Bone marrow (tissue), 2 donors: Measurements from ENCODE around the gene HIP1R.
A peak's percentile ranks its signal among the peaks of the same experiment; 100 is the strongest.

Experiments used
- DNase-seq, 2 donors: peaks; one replicate each; lab custom pipeline; 2025; lab: John Stamatoyannopoulos, UW

The HIP1R gene

GRCh38 chr12:122830517-122831214 is 4.6 kb upstream of the HIP1R start:
- DNase-seq: no peak

DNA sequence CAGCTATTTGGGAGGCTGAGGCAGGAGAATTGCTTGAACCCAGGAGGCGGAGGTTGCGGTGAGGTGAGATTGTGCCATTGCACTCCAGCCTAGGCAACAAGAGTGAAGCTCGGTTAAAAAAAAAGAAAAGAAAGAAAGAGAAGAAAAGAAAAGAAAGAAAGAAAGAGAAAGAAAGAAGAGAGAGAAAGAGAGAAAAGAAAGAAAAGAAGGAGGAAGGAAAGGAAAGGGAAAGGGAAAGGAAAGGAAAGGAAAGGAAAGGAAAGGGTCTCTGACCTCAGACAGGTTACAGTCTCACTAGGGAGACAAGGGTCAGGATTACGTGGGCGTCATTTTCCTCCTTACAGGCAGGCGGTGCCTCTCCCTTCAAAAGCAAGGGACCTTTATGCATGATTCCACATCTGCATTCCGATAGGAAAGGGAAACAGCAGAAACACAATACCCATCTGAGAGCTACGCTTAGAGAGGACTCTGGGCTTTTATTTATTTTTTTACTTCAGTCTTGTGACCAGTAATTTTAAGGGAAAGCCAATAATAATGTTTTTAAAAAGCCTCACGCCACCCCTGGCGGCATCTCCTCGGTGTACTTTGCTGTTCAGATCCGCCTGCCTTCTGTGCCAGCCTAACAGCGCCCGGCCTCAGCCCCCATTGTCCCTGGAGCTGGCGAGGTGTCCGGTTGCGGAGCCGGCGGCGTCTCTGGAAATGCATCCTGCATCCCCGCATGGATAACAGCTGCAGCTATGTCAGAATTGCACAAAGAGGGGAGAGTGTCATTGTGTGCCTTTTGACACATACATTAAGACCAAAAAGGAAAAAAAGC is 945 bp upstream of the HIP1R start:
- DNase-seq: no peak

- no peak for DNase-seq
Measured at GRCh38 chr12:122835750-122836026, 431 bp downstream of the HIP1R start.

GRCh38 chr12:122836027-122836921 is 1.0 kb downstream of the HIP1R start:
- DNase-seq: peak in 1 of 2 donors; percentile 57

GRCh38 chr12:122837306-122838265 is 2.3 kb downstream of the HIP1R start:
- DNase-seq: no peak

GRCh38 chr12:122838841-122839240 is 3.6 kb downstream of the HIP1R start:
- no peak for DNase-seq

GRCh38 chr12:122839907-122840554 is 4.8 kb downstream of the HIP1R start:
- DNase-seq: no peak

- no peak for DNase-seq
Measured at GRCh38 chr12:122840580-122841513, 5.6 kb downstream of the HIP1R start.

DNA sequence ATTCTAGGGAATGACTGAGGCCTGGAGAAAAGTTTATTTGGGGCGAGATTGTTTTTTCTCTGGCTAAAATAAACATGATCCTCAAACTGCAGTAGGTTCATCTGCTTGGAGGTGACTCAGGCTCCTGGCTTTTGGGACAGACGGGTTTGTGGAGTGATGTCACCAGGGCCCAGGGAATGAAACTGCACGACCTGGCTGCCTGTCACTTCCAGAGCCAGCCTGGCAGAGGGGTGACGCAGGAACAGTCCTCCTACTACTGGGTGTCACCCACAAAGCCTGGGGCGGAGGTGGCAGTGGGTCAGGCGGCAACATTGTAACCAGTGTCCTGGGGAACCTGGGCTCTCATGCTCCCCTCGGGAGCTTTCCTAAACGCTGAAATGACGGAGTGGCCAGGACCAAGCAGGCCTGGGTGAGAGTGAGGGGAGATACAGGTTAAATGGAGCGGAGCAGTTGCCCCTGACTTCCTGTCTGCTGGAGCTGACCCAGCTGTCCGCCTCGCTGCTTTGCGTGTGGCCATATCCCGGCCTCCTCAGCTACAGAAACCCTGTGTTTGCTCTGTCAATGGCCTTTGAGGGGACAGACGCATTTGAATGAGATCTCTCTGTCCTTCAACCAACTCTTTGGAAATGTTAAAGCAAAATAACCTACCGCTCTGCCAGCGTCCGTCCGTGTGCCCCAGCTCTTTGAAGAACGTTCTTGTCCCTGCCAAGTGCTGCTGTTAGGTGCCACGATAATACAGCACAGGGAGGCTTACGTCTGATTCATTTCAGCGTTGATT is 6.5 kb downstream of the HIP1R start:
- no peak for DNase-seq

GRCh38 chr12:122842505-122843405 is 7.5 kb downstream of the HIP1R start:
- DNase-seq: no peak

GRCh38 chr12:122843455-122843854 is 8.2 kb downstream of the HIP1R start:
- DNase-seq: no peak

DNA sequence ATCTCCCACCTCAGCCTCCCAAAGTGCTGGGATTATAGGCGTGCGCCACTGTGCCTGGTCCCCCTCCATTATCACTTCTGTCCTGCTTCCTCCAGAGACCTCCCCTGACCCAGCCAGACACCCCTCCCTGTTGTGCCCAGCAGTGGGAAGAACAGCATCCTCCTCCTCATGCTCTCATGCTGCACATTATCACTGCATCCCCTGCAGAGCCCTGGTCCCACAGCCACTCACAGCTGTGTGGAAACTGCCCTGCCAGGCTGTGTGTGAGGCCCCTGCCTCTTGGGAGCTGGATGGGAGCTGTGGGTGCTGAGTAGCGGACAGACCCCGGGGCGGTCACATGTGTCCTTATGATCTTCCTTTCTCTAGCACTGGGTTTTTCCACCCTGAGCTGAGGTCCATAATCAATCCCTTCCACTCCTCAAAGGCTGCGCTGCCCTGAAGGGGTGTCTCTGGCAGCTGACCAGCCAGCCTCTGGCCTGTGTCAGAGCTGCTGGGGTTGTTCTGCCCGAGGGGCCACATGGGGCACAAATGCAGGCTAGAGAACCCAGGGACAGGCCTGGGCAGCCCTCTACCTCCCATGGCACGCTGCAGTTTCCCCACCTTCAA is 9.2 kb downstream of the HIP1R start:
- no peak for DNase-seq

DNA sequence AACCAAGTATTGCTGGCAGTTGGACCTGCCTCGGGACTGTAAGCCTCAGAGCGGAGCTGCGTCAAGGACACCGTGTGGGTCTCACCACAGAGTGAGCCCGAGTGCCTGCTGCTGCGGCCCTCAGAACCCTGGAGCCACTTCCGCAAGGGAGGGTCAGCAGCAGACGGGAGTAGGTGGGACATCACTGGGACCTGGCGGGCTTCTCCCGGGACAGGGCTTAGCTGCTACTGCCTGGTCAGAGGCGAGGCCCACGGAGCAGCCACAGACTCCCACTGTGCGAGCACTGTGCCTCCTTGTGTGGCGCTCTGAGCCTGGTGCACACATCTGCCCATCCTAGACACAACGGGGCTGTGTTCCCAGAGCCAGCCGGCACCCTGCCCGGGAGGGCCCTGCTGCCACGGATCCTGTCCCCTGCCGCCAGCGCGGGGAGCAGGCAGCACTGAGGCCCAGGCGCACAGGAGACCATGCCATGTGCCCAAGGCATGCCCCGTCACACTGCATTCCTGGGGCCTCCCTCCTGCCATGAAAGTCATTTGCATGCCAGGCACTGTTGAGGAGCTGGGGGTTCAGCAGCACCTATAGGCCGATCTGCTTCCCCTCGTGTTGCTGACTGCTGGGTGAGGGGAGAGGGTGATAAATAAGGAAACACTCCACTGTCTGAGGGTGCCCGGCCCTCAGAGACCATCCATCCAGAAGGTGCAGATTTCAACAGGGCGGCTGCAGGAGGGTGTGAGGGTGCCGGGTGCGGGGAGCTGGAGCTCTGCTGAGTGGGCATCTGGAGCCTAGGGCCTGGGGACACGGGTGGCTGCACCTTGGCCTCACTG is 10.0 kb downstream of the HIP1R start:
- DNase-seq: no peak

GRCh38 chr12:122845865-122846621 is 10.8 kb downstream of the HIP1R start:
- no peak for DNase-seq

- DNase-seq: no peak
Measured at GRCh38 chr12:122846622-122847515, 11.6 kb downstream of the HIP1R start.
